Liver (tissue), 9 donors: ENCODE data around the gene CHD3. TPM values are rescaled to one million over a fixed set of nuclear protein-coding genes. Genes with fewer than 3 reads are reported as not detected.

ENCODE experiments used
- DNase-seq: peaks from one replicate; pipeline ENCODE4 v3.0.0-alpha.2; 2017; ENCODE audit warnings: low spot score
- H3K27ac ChIP-seq, 2 donors: one replicate each; pipeline ENCODE4 v1.7.0; 2013; ENCODE audit warnings: inconsistent platforms in 2 of 2, low read length in 2 of 2, control low read depth in 1 of 2, low read depth in 1 of 2, mild to moderate bottlenecking in 1 of 2
- H3K27me3 ChIP-seq, 4 donors: one replicate each; pipeline versions ENCODE4 v1.6.1 to v1.7.0; 2013; ENCODE audit warnings: low read length in 3 of 4, inconsistent platforms in 1 of 4, mild to moderate bottlenecking in 1 of 4, moderate library complexity in 1 of 4; ENCODE audit not compliant: control insufficient read depth in 4 of 4, insufficient read depth in 4 of 4
- H3K36me3 ChIP-seq, 4 donors: one replicate each; pipeline versions ENCODE4 v1.6.1 to v1.7.0; 2013; ENCODE audit warnings: low read length in 3 of 4, mild to moderate bottlenecking in 3 of 4, low read depth in 1 of 4, moderate library complexity in 1 of 4; ENCODE audit not compliant: control insufficient read depth in 4 of 4, insufficient read depth in 3 of 4
- H3K4me1 ChIP-seq, 4 donors: one replicate each; pipeline versions ENCODE4 v1.6.1 to v1.7.0; 2013; ENCODE audit warnings: low read length in 3 of 4, mild to moderate bottlenecking in 3 of 4, moderate library complexity in 1 of 4; ENCODE audit not compliant: control insufficient read depth in 4 of 4, insufficient read depth in 4 of 4
- H3K4me3 ChIP-seq, 3 donors: one replicate each; pipeline versions ENCODE4 v1.6.1 to v1.7.0; 2013; ENCODE audit warnings: low read length in 3 of 3, control low read depth in 1 of 3, low read depth in 1 of 3, mild to moderate bottlenecking in 1 of 3
- H3K9ac ChIP-seq, 2 donors: one replicate each; pipeline ENCODE4 v1.7.0; 2013; ENCODE audit warnings: low read length in 2 of 2, mild to moderate bottlenecking in 2 of 2, moderate library complexity in 2 of 2, control low read depth in 1 of 2, low read depth in 1 of 2
- H3K9me3 ChIP-seq, 4 donors: one replicate each; pipeline versions ENCODE4 v1.6.1 to v1.7.0; 2013; ENCODE audit warnings: low read length in 3 of 4; ENCODE audit not compliant: control insufficient read depth in 4 of 4
- CTCF ChIP-seq: fragments of 150-350 bp; IDR thresholded peaks from 2 replicates; pipeline ENCODE4 v1.5.1; 2017; ENCODE audit warnings: improper control_type of control experiment, low read depth, low read length; ENCODE audit not compliant: missing input control
- EGR1 ChIP-seq, 2 donors: IDR thresholded peaks; 2 replicates each; pipeline ENCODE4 v1.6.1; 2016 to 2018; ENCODE audit warnings: antibody characterized with exemption in 2 of 2, low read depth in 2 of 2
- FOXA1 ChIP-seq: IDR thresholded peaks from 2 replicates; pipeline ENCODE4 v1.6.1; 2016; ENCODE audit warnings: antibody characterized with exemption
- FOXA2 ChIP-seq: IDR thresholded peaks from 2 replicates; pipeline ENCODE4 v1.6.1; 2016; ENCODE audit warnings: antibody characterized with exemption
- GABPA ChIP-seq, 2 donors: IDR thresholded peaks in 1 of 2; conservative IDR thresholded peaks in 1 of 2; 2 replicates each; pipeline ENCODE4 v1.6.1; 2016; ENCODE audit warnings: antibody characterized with exemption in 2 of 2, mild to moderate bottlenecking in 1 of 2, moderate library complexity in 1 of 2
- HNF4A ChIP-seq, 2 donors: conservative IDR thresholded peaks; 2 replicates each; pipeline ENCODE4 v1.6.1; 2016; ENCODE audit warnings: antibody characterized with exemption in 2 of 2, mild to moderate bottlenecking in 2 of 2
- HNF4G ChIP-seq: IDR thresholded peaks from 2 replicates; pipeline ENCODE4 v1.6.1; 2016; ENCODE audit warnings: antibody characterized with exemption
- JUND ChIP-seq, 2 donors: IDR thresholded peaks; 2 replicates each; pipeline ENCODE4 v1.6.1; 2016; ENCODE audit warnings: antibody characterized with exemption in 2 of 2
- MAX ChIP-seq: IDR thresholded peaks from 2 replicates; pipeline ENCODE4 v1.6.1; 2016; ENCODE audit warnings: antibody characterized with exemption
- NR2F2 ChIP-seq: IDR thresholded peaks from 2 replicates; pipeline ENCODE4 v1.6.1; 2016; ENCODE audit warnings: antibody characterized with exemption
- RAD21 ChIP-seq, 2 donors: IDR thresholded peaks; 2 replicates each; pipeline ENCODE4 v1.6.1; 2016; ENCODE audit warnings: antibody characterized with exemption in 2 of 2, mild to moderate bottlenecking in 2 of 2
- REST ChIP-seq: IDR thresholded peaks from 2 replicates; pipeline ENCODE4 v1.6.1; 2016; ENCODE audit warnings: antibody characterized with exemption, mild to moderate bottlenecking
- RXRA ChIP-seq, 2 donors: IDR thresholded peaks; 2 replicates each; pipeline ENCODE4 v1.6.1; 2017 to 2018; ENCODE audit warnings: antibody characterized with exemption in 2 of 2, mild to moderate bottlenecking in 1 of 2
- SP1 ChIP-seq: IDR thresholded peaks from 2 replicates; pipeline ENCODE4 v1.6.1; 2018; ENCODE audit warnings: antibody characterized with exemption, mild to moderate bottlenecking
- TAF1 ChIP-seq: conservative IDR thresholded peaks from 2 replicates; pipeline ENCODE4 v1.6.1; 2016; ENCODE audit warnings: antibody characterized with exemption, mild to moderate bottlenecking
- YY1 ChIP-seq: IDR thresholded peaks from 2 replicates; pipeline ENCODE4 v1.6.1; 2016; ENCODE audit warnings: antibody characterized with exemption, mild to moderate bottlenecking
- ZBTB33 ChIP-seq: IDR thresholded peaks from 2 replicates; pipeline ENCODE4 v1.6.1; 2016; ENCODE audit warnings: antibody characterized with exemption
- WGBS: extraction: QIAGEN DNeasy Blood & Tissue Kit; methylation state at CpG from one replicate; pipeline ENCODE4 v1.1.7; 2013; 5-methylcytosine and 5-hydroxymethylcytosine counted together
- polyA plus RNA-seq, 2 donors: library from polyadenylated mRNA; stranded (reverse) in 1 of 2; unstranded in 1 of 2; fragments of 200-250 nt in 1 of 2; fragments of >200 nt in 1 of 2; fragmentation: Nextera tagmentation in 1 of 2; extraction: Ambion mirVana in 1 of 2; gene quantifications; one replicate each; pipeline versions ENCODE4 v1.2.1 to v1.2.3, GENCODE V29; 2013 to 2015
- total RNA-seq, 2 donors: library from RNA; depleted of rRNA; stranded (reverse); fragments of >200 nt; gene quantifications; one replicate each; pipeline ENCODE4 v1.2.3, GENCODE V29; 2014
- donor health status: healthy.
- donor health status: healthy.
- donor health status: healthy.
- donor health status: healthy.
- donor health status: healthy.

The CHD3 gene
- total and polyA plus RNA-seq, 4 donors = 1.9 to 14.4 (median 7.2) TPM

- Histone ChIP-seq H3K27ac (no peak overlapping the region), H3K4me3 (no peak overlapping the region), H3K9ac (no peak overlapping the region), H3K9me3 (no peaks in the 10 kb centered on the region), H3K36me3 (no peaks in the 10 kb centered on the region), H3K4me1 (peaks cover 0 to 11% (median 10%) of the 10 kb centered on the region in 4 donors), H3K27me3 (no peaks in the 10 kb centered on the region)
- 74% methylated on average over 7 of the region's 7 CpGs for WGBS
- TF ChIP-seq TAF1 (no peak), SP1 (no peak), REST (no peak), HNF4G (no peak), HNF4A (conservative IDR thresholded peaks at IDR 0.05) (no peak), RXRA (IDR thresholded peaks at IDR 0.05) (no peak), FOXA1 (no peak), NR2F2 (no peak), ZBTB33 (no peak), JUND (IDR thresholded peaks at IDR 0.05) (no peak), GABPA (IDR thresholded peaks at IDR 0.05 in 1 of 2, conservative IDR thresholded peaks at IDR 0.05 in 1 of 2) (no peak), RAD21 (IDR thresholded peaks at IDR 0.05) (no peak), CTCF (no peak), YY1 (no peak), MAX (no peak)
- no peak for DNase-seq
Observed at GRCh38 chr17:7881276-7882054, 7.1 kb upstream of the CHD3 start.

- Histone ChIP-seq H3K36me3 (no peaks in the 10 kb centered on the region), H3K27me3 (no peaks in the 10 kb centered on the region), H3K27ac (no peak overlapping the region), H3K4me1 (peaks cover 0 to 17% (median 16%) of the 10 kb centered on the region in 4 donors), H3K4me3 (no peak overlapping the region), H3K9ac (no peak overlapping the region), H3K9me3 (no peaks in the 10 kb centered on the region)
- whole genome bisulfite sequencing = 76% methylated on average over 7 of the region's 7 CpGs
- TF ChIP-seq GABPA (IDR thresholded peaks at IDR 0.05 in 1 of 2, conservative IDR thresholded peaks at IDR 0.05 in 1 of 2) = no peak
- TF ChIP-seq YY1 = no peak
- no peak for TF ChIP-seq HNF4G
- no peak for TF ChIP-seq FOXA2
- no peak for TF ChIP-seq EGR1 (IDR thresholded peaks at IDR 0.05; ENCODE audit: low read depth in 2 of 2)
- no peak for DNase-seq
Observed at GRCh38 chr17:7882068-7882467, 6.5 kb upstream of the CHD3 start.
